Measurements from ENCODE around the gene HIPK4.
"Not testable (repeated sequence)": the region's sequence is repeated elsewhere in the genome, so short reads cannot be mapped to it uniquely, and the experiment has no call there.

The HIPK4 gene

DNA sequence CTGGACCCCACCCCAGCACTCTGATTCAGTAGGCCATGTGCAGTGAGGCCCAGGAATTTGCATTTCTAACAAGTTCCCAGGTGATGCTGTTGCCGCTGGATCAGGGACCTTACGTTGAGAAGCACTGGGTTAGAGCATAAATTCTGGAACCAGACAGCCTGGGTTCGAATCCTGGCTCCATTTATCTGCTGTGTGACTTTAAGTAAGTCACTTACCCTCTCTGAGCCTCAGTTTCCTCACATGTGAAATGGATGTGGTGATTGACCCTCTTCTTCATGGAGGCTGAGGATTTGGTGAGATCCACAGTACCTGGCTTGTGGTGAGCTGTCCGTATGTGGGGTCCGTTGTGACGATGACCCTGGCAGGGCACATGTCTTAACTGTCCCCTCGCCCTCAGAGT is 15.9 kb downstream of the HIPK4 start:
- Histone ChIP-seq H3K9me3 (ENCODE audit: insufficient read depth, low read depth, low read length) (no peaks in the 10 kb centered on the region), H3F3A (ENCODE audit: low read depth) (no peaks in the 10 kb centered on the region), H3K79me2 (ENCODE audit: insufficient read depth, low read length) (no peaks in the 10 kb centered on the region), H2AFZ (ENCODE audit: low read length) (no peak overlapping the region), H4K20me1 (ENCODE audit: insufficient read depth, low read length, poor library complexity, severe bottlenecking) (no peaks in the 10 kb centered on the region), H3K27me3 (ENCODE audit: insufficient read depth, low read length, poor library complexity, severe bottlenecking) (no peaks in the 10 kb centered on the region), H3K9me2 (replicated peaks; ENCODE audit: low read depth, low read length) (no peaks in the 10 kb centered on the region), H3K36me3 (ENCODE audit: insufficient read depth, low read length) (no peaks in the 10 kb centered on the region), H3K9ac (ENCODE audit: low read depth, low read length, poor library complexity, severe bottlenecking) (no peak overlapping the region), H3K4me2 (ENCODE audit: low read depth, low read length, poor library complexity, severe bottlenecking) (no peak overlapping the region), H3K4me1 (ENCODE audit: insufficient read depth, low read length, poor library complexity, severe bottlenecking) (peaks cover 4% of the 10 kb centered on the region), H3K4me3 (ENCODE audit: low read length, poor library complexity, severe bottlenecking) (no peak overlapping the region)
- TF ChIP-seq, protein P1, sequence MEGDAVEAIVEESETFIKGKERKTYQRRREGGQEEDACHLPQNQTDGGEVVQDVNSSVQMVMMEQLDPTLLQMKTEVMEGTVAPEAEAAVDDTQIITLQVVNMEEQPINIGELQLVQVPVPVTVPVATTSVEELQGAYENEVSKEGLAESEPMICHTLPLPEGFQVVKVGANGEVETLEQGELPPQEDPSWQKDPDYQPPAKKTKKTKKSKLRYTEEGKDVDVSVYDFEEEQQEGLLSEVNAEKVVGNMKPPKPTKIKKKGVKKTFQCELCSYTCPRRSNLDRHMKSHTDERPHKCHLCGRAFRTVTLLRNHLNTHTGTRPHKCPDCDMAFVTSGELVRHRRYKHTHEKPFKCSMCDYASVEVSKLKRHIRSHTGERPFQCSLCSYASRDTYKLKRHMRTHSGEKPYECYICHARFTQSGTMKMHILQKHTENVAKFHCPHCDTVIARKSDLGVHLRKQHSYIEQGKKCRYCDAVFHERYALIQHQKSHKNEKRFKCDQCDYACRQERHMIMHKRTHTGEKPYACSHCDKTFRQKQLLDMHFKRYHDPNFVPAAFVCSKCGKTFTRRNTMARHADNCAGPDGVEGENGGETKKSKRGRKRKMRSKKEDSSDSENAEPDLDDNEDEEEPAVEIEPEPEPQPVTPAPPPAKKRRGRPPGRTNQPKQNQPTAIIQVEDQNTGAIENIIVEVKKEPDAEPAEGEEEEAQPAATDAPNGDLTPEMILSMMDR (conservative IDR thresholded peaks at IDR 0.05; ENCODE audit: low read length) = no peak
- no peak for TF ChIP-seq EZH2phosphoT487 (IDR thresholded peaks at IDR 0.05; ENCODE audit: borderline replicate concordance)

DNA sequence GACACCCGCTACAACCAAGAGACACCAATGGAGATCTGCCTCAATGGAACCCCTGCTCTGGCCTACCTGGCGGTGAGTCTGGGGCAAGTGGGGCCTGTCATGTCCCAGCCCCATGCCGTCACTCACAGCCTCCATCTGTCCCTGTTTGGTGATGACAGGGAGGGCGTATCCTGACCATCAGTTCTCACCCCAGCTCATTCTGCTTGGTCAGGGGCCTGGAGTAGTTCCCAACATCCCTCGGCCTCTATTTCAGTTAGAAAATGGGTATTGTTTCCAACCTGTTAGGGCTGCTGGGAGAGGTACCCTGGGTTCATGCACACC is 18.2 kb downstream of the HIPK4 start:
- TF ChIP-seq, protein P1 (conservative IDR thresholded peaks at IDR 0.05; ENCODE audit: low read length) = no peak
- TF ChIP-seq EZH2phosphoT487 (IDR thresholded peaks at IDR 0.05; ENCODE audit: borderline replicate concordance) = no peak
- Histone ChIP-seq H4K20me1 (ENCODE audit: insufficient read depth, low read length, poor library complexity, severe bottlenecking) (no peaks in the 10 kb centered on the region), H3K9ac (ENCODE audit: low read depth, low read length, poor library complexity, severe bottlenecking) (no peak overlapping the region), H3K79me2 (ENCODE audit: insufficient read depth, low read length) (no peaks in the 10 kb centered on the region), H3K9me2 (replicated peaks; ENCODE audit: low read depth, low read length) (no peaks in the 10 kb centered on the region), H3K4me2 (ENCODE audit: low read depth, low read length, poor library complexity, severe bottlenecking) (no peak overlapping the region), H3K4me1 (ENCODE audit: insufficient read depth, low read length, poor library complexity, severe bottlenecking) (peaks cover 4% of the 10 kb centered on the region), H2AFZ (ENCODE audit: low read length) (no peak overlapping the region), H3K36me3 (ENCODE audit: insufficient read depth, low read length) (no peaks in the 10 kb centered on the region), H3K9me3 (ENCODE audit: insufficient read depth, low read depth, low read length) (no peaks in the 10 kb centered on the region), H3K4me3 (ENCODE audit: low read length, poor library complexity, severe bottlenecking) (no peak overlapping the region), H3F3A (ENCODE audit: low read depth) (no peaks in the 10 kb centered on the region), H3K27me3 (ENCODE audit: insufficient read depth, low read length, poor library complexity, severe bottlenecking) (no peaks in the 10 kb centered on the region)

DNA sequence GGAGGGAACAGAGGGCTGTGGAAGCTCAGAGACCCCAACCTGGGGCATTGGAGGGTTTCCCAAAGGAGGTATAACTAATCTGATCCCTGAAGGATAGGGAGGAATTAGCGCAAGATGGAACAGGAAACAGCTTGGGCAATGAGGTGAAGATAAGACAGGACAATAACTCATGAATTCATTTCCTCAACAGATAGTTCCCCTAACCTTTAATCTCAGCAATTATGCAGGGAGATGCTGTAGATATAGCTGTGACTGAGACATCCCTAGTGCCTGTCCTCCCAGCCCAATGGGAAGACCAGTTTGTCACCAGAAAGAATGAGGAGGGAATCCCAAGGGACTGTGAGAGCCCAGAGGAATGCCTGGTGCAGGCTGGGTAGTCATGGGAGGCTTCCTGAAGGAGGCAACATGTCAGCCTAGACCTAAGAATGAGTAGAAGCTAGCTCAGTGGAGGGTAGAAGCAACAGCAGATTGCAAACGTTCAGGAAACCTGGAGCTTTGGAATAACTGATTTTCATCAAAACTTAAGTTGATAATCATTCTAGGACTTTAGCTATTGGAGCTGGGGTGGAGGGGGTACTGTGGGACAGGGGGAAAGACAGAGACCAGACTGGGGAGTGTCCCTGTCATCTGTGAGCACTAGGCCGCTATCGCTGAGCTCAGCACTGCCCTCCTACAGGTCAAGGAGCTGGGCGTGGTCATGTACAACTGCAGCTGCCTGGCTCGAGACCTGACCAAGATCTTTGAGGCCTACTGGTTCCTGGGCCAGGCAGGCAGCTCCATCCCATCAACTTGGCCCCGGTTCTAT is 18.8 kb downstream of the HIPK4 start:
- H3K79me2 ChIP-seq (ENCODE audit: insufficient read depth, low read length) = no peaks in the 10 kb centered on the region
- H3K4me2 ChIP-seq (ENCODE audit: low read depth, low read length, poor library complexity, severe bottlenecking) = no peak overlapping the region
- no peak overlapping the region for H3K4me3 ChIP-seq (ENCODE audit: low read length, poor library complexity, severe bottlenecking)
- no peaks in the 10 kb centered on the region for H3F3A ChIP-seq (ENCODE audit: low read depth)
- H3K4me1 ChIP-seq (ENCODE audit: insufficient read depth, low read length, poor library complexity, severe bottlenecking) = peaks cover 4% of the 10 kb centered on the region
- no peak overlapping the region for H2AFZ ChIP-seq (ENCODE audit: low read length)
- no peaks in the 10 kb centered on the region for H3K9me2 ChIP-seq (replicated peaks; ENCODE audit: low read depth, low read length)
- H3K9ac ChIP-seq (ENCODE audit: low read depth, low read length, poor library complexity, severe bottlenecking) = no peak overlapping the region
- no peak for TF ChIP-seq EZH2phosphoT487 (IDR thresholded peaks at IDR 0.05; ENCODE audit: borderline replicate concordance)
- TF ChIP-seq, protein P1 (conservative IDR thresholded peaks at IDR 0.05; ENCODE audit: low read length) = no peak
- no peaks in the 10 kb centered on the region for H3K9me3 ChIP-seq (ENCODE audit: insufficient read depth, low read depth, low read length)
- no peaks in the 10 kb centered on the region for H3K36me3 ChIP-seq (ENCODE audit: insufficient read depth, low read length)
- H3K27me3 ChIP-seq (ENCODE audit: insufficient read depth, low read length, poor library complexity, severe bottlenecking) = no peaks in the 10 kb centered on the region
- no peaks in the 10 kb centered on the region for H4K20me1 ChIP-seq (ENCODE audit: insufficient read depth, low read length, poor library complexity, severe bottlenecking)

DNA sequence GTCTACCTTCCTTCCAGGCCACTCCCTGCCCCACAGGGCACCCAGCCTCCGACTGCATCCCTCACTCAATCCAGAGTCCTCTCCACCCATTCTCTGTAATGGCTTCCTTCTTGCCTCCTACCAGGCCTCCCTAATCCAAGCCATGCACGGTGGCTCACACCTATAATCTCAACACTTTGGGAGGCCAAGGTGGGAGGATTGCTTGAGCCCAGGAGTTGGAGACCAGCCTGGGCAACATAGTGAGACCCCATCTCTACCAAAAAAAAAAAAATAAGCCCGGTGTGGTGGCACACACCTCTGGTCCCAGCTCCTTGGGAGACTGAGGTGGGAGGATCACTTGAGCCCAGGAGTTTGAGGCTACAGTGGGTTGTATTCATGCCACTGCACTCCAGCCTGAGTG is 19.7 kb downstream of the HIPK4 start:
- not testable (repeated sequence) for H3K9ac ChIP-seq (ENCODE audit: low read depth, low read length, poor library complexity, severe bottlenecking); H3K9me3 ChIP-seq (ENCODE audit: insufficient read depth, low read depth, low read length); H3K4me1 ChIP-seq (ENCODE audit: insufficient read depth, low read length, poor library complexity, severe bottlenecking); H2AFZ ChIP-seq (ENCODE audit: low read length); H3K36me3 ChIP-seq (ENCODE audit: insufficient read depth, low read length); H3K4me2 ChIP-seq (ENCODE audit: low read depth, low read length, poor library complexity, severe bottlenecking); H3K79me2 ChIP-seq (ENCODE audit: insufficient read depth, low read length); H3K27me3 ChIP-seq (ENCODE audit: insufficient read depth, low read length, poor library complexity, severe bottlenecking); H3K9me2 ChIP-seq (replicated peaks; ENCODE audit: low read depth, low read length); H3K4me3 ChIP-seq (ENCODE audit: low read length, poor library complexity, severe bottlenecking); H4K20me1 ChIP-seq (ENCODE audit: insufficient read depth, low read length, poor library complexity, severe bottlenecking); H3F3A ChIP-seq (ENCODE audit: low read depth)
